OCI-LY3 (cell line): ENCODE results near the gene MARK2.

ENCODE experiments used
- CTCF ChIP-seq: fragments of 200-600, 300-600 bp; sonication (generic); IDR thresholded peaks from 2 replicates; pipeline ENCODE4 v1.5.1; 2014; ENCODE audit warnings: antibody characterized with exemption, low read length, low read depth
- EZH2phosphoT487 ChIP-seq: fragments of 200-600 bp; shearing (Covaris generic); IDR thresholded peaks from 2 replicates; pipeline ENCODE4 v1.6.1; 2018; ENCODE audit warnings: antibody characterized with exemption, mixed run types, low read depth

GRCh38 chr11:63843041-63843440 is 4.1 kb downstream of the MARK2 start:
- no peak for TF ChIP-seq CTCF
- TF ChIP-seq EZH2phosphoT487: no peak
